NCI-H1417 (cell line): ENCODE measurements around the gene PRPF6.

Experiments
- DNase-seq, 3 experiments: peaks; one replicate each; lab custom pipeline; 2025; lab: John Stamatoyannopoulos, UW

PRPF6 gene

GRCh38 chr20:63980806-63981728, at the start of gene PRPF6:
PRPF6 (plus strand) TSS chr20:63981132; CDS start chr20:63981246, 114 bp downstream.
- peak; percentile 96 to 99 (median 99) for DNase-seq

GRCh38 chr20:63931735-63932134, 49.2 kb upstream of the PRPF6 start:
- DNase-seq, result no peak

- no peak for DNase-seq
Observed at GRCh38 chr20:63932606-63933160, 48.2 kb upstream of the PRPF6 start.

- DNase-seq, result no peak
Observed at GRCh38 chr20:63933646-63934045, 47.3 kb upstream of the PRPF6 start.

GRCh38 chr20:63934271-63935068, 46.5 kb upstream of the PRPF6 start:
- DNase-seq, result no peak

- DNase-seq, result no peak
Observed at GRCh38 chr20:63935447-63935846, 45.5 kb upstream of the PRPF6 start.

GRCh38 chr20:63937596-63937995, 43.3 kb upstream of the PRPF6 start:
- no peak for DNase-seq

- no peak for DNase-seq
Observed at GRCh38 chr20:63939061-63939935, 41.6 kb upstream of the PRPF6 start.

GRCh38 chr20:63940071-63940471, 40.9 kb upstream of the PRPF6 start:
- no peak for DNase-seq

GRCh38 chr20:63940472-63941266, 40.3 kb upstream of the PRPF6 start:
- no peak for DNase-seq

GRCh38 chr20:63941282-63942081, 39.5 kb upstream of the PRPF6 start:
- DNase-seq, result no peak

GRCh38 chr20:63942250-63942951, 38.5 kb upstream of the PRPF6 start:
- DNase-seq, result peak in 2 of 3 experiments; percentile 18 to 21

- DNase-seq, result no peak
Observed at GRCh38 chr20:63942969-63943807, 37.7 kb upstream of the PRPF6 start.

- DNase-seq, result no peak
Observed at GRCh38 chr20:63943808-63944077, 37.2 kb upstream of the PRPF6 start.

- DNase-seq, result no peak
Observed at GRCh38 chr20:63944078-63944941, 36.6 kb upstream of the PRPF6 start.

GRCh38 chr20:63945031-63945658, 35.8 kb upstream of the PRPF6 start:
- no peak for DNase-seq
